Testis (tissue), 3 donors: ENCODE measurements around the gene IGFBP1. TPM values are rescaled to one million over a fixed set of nuclear protein-coding genes. Genes with fewer than 3 reads are reported as not detected.

Experiments
- DNase-seq: peaks from one replicate; pipeline ENCODE4 v3.0.0-alpha.2; 2019
- H3K27ac ChIP-seq, 2 donors: fragments of 200-600 bp; sonication (generic); one replicate each; pipeline ENCODE4 v1.5.1; 2019
- H3K27me3 ChIP-seq: fragments of 200-600 bp; sonication (generic); one replicate; pipeline ENCODE4 v1.5.1; 2019
- H3K36me3 ChIP-seq: fragments of 200-600 bp; sonication (generic); one replicate; pipeline ENCODE4 v1.5.1; 2017; ENCODE audit warnings: low read depth; ENCODE audit errors: missing control alignments
- H3K4me1 ChIP-seq: fragments of 200-600 bp; sonication (generic); one replicate; pipeline ENCODE4 v1.5.1; 2019
- H3K4me3 ChIP-seq, 2 donors: fragments of 200-600 bp; sonication (generic); one replicate each; pipeline ENCODE4 v1.5.1; 2017 to 2019
- H3K9me3 ChIP-seq: fragments of 200-600 bp; sonication (generic); one replicate; pipeline ENCODE4 v1.5.1; 2017
- POLR2A ChIP-seq: fragments of 450-650 bp; IDR thresholded peaks from one replicate; pipeline ENCODE4 v1.6.1; 2017; ENCODE audit warnings: antibody characterized with exemption, mild to moderate bottlenecking, moderate library complexity
- WGBS, 2 donors: methylation state at CpG; one replicate each; pipeline ENCODE4 v1.1.5; 2018; 5-methylcytosine and 5-hydroxymethylcytosine counted together
- intact Hi-C: fragments of 100-400 bp; cut with DNase I; formaldehyde crosslinking; loops from one replicate; pipeline ENCODE4 v1.15.1; 2023; ENCODE audit warnings: low total_unique reads
- polyA plus RNA-seq: library from polyadenylated mRNA; stranded (reverse); fragments of 350-450 nt; fragmentation: Illumina TruSeq; extraction: RNeasy Lipid Tissue Mini Kit (QIAGEN cat#74804); gene quantifications from one replicate; pipeline ENCODE4 v1.2.3, GENCODE V29; 2014; ENCODE audit warnings: low read depth, low replicate concordance; ENCODE audit not compliant: insufficient read depth
- total RNA-seq, 2 donors: library from RNA; depleted of rRNA; stranded (reverse); fragments of >200 nt; gene quantifications; one replicate each; pipeline ENCODE4 v1.2.3, GENCODE V29; 2016
- TF ChIP-seq, protein P1 (sequence below), 3 experiments: fragments of 450-650 bp in 2 of 3; fragments of 200-600 bp in 1 of 3; sonication (generic) in 1 of 3; IDR thresholded peaks; one replicate each; pipeline ENCODE4 v1.5.1; 2016 to 2019; ENCODE audit warnings: antibody characterized with exemption in 3 of 3, mild to moderate bottlenecking in 2 of 3, moderate library complexity in 1 of 3

The IGFBP1 gene
- total and polyA plus RNA-seq, 3 donors from 2014 or later: 0.33 to 0.50 TPM; not detected in 1

DNA sequence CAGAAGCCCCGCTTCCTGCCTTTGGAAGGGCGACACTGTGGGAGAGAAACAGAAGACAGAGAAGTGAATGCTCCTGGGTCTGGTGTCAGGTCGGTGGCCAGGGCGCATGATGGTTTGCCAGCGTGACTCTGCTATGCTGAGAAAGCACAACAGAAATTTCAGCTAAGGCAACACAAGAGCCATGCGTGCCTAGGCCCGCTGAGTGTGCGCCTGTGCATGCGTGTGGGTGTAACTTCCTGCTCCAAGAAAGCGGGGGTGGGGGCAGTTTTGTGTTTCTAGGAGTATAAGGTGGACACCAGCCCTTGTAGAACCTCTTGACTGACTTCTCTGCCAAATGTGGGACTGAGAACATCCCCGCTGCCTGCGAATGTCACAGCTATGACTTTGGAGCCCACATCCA is 26.6 kb downstream of the IGFBP1 start:
- TF ChIP-seq POLR2A: no peak
- TF ChIP-seq, protein P1, sequence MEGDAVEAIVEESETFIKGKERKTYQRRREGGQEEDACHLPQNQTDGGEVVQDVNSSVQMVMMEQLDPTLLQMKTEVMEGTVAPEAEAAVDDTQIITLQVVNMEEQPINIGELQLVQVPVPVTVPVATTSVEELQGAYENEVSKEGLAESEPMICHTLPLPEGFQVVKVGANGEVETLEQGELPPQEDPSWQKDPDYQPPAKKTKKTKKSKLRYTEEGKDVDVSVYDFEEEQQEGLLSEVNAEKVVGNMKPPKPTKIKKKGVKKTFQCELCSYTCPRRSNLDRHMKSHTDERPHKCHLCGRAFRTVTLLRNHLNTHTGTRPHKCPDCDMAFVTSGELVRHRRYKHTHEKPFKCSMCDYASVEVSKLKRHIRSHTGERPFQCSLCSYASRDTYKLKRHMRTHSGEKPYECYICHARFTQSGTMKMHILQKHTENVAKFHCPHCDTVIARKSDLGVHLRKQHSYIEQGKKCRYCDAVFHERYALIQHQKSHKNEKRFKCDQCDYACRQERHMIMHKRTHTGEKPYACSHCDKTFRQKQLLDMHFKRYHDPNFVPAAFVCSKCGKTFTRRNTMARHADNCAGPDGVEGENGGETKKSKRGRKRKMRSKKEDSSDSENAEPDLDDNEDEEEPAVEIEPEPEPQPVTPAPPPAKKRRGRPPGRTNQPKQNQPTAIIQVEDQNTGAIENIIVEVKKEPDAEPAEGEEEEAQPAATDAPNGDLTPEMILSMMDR (IDR thresholded peaks at IDR 0.05): no peak
- Histone ChIP-seq H3K27me3 (no peaks in the 10 kb centered on the region), H3K4me1 (no peaks in the 10 kb centered on the region), H3K9me3 (no peaks in the 10 kb centered on the region), H3K4me3 (no peak overlapping the region), H3K36me3 (no peaks in the 10 kb centered on the region), H3K27ac (no peak overlapping the region)
- DNase-seq: no peak
- 95 to 96% methylated on average over 12 of the region's 12 CpGs for WGBS, 2 donors
- intact Hi-C loops: loop anchor here (10.0 kb wide), 1 partner anchor 1260 kb away; no protein-coding TSS in a partner anchor

DNA sequence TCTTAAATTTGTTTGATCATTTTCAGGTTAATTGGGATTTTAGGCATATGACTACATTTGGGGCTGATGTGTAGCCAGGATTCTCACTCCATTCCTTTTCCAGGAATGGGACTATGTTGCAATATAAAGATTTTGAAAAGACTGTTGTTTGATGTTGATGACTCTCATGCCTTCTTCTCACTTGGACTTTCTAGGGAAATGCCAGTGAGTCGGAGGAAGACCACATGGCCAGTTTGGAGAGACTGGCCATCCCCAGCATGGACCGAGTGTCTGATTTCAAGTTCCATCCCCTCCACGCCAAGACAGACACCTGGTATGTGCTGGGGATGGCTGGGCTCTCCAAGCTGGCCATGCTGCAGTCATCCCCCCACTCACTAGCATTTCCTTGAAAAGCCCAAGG is 27.3 kb downstream of the IGFBP1 start:
- Histone ChIP-seq H3K27me3 (no peaks in the 10 kb centered on the region), H3K36me3 (no peaks in the 10 kb centered on the region), H3K9me3 (no peaks in the 10 kb centered on the region), H3K4me3 (no peak overlapping the region), H3K27ac (no peak overlapping the region), H3K4me1 (no peaks in the 10 kb centered on the region)
- WGBS, 2 donors: 87 to 95% methylated on average over 3 of the region's 3 CpGs
- intact Hi-C loops: loop anchor here (10.0 kb wide), 1 partner anchor 1259 kb away; no protein-coding TSS in a partner anchor
- TF ChIP-seq POLR2A: no peak
- TF ChIP-seq, protein P1 (IDR thresholded peaks at IDR 0.05): no peak
- DNase-seq: no peak

DNA sequence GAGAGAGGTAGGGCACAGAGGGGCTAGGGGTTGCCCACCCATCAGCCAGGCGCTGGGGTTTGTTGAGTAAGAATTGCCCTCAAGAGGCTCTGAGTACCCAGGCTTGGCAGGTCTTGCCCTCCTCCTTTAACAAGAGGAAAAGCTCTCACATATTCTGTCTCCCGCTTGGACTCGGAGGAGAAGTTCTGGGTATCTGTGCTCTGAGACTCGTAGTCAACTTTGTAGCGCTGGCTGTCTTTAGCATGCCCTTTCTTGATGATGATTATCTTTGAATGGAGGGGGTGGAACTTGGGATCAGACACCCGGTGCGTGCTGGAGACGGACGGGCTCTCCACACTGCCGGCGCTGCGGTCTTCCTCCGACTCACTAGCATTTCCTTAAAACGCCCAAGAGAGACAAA is 28.8 kb downstream of the IGFBP1 start:
- DNase-seq: no peak
- Histone ChIP-seq H3K36me3 (no peaks in the 10 kb centered on the region), H3K9me3 (no peaks in the 10 kb centered on the region), H3K4me1 (peaks cover 5% of the 10 kb centered on the region), H3K27ac (no peak overlapping the region), H3K4me3 (no peak overlapping the region), H3K27me3 (no peaks in the 10 kb centered on the region)
- WGBS, 2 donors: 55 to 75% methylated on average over 10 to 14 of the region's 14 CpGs
- intact Hi-C loops: loop anchor here (10.0 kb wide), 1 partner anchor 1258 kb away; no protein-coding TSS in a partner anchor
- TF ChIP-seq POLR2A: no peak
- TF ChIP-seq, protein P1 (IDR thresholded peaks at IDR 0.05): no peak

DNA sequence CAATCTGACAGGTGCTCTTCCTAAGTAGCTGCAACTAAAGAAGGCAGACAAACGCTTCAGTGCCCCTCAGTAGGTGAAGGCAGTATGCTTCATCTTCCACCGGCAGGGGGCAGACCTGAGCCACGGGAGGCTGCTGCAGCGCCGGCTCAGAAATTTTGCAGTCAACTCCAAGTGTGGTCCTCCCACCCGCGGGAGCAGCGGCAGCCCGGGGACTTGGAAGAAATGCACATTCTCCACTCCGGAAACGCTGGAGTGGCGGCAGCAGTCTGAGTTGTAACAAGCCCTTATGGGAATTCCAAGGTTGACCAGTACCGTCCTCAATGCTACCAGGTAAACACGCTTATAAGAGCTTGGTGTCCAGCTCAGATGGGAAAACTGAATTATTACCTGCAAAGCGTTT is 29.4 kb downstream of the IGFBP1 start:
- no peaks in the 10 kb centered on the region for H3K36me3 ChIP-seq
- no peak overlapping the region for H3K27ac ChIP-seq
- no peaks in the 10 kb centered on the region for H3K9me3 ChIP-seq
- no peak overlapping the region for H3K4me3 ChIP-seq
- DNase-seq: peak; percentile 87
- intact Hi-C loops: loop anchor here (10.0 kb wide), 1 partner anchor 1257 kb away; no protein-coding TSS in a partner anchor
- peaks cover 5% of the 10 kb centered on the region for H3K4me1 ChIP-seq
- 0 to 5% methylated on average over 2 to 15 of the region's 15 CpGs for WGBS, 2 donors
- TF ChIP-seq, protein P1 (IDR thresholded peaks at IDR 0.05): peak; percentile 87 to 98 (median 88)
- TF ChIP-seq POLR2A: no peak
- H3K27me3 ChIP-seq: no peaks in the 10 kb centered on the region

DNA sequence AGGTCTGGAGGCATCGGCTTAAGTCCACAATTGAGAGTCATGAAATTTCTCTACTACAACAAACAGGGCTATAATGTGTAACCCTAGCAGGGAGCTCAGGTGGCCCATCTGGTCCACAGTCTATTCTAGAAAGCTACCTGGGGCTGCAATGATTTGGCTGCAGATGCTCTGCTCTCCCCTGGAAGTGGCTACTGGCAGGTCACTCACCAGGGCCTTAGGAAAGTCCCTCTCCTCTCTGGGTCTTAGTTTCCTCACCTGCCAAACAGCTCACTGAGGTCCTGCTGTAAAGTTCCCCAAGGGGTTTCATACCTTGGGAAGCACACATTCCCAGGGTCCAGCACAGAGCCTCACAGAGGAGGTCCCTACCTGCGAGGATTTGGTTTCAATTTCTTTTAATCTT is 30.3 kb downstream of the IGFBP1 start:
- Histone ChIP-seq H3K27me3 (no peaks in the 10 kb centered on the region), H3K4me1 (peaks cover 5% of the 10 kb centered on the region), H3K36me3 (no peaks in the 10 kb centered on the region), H3K4me3 (no peak overlapping the region), H3K9me3 (no peaks in the 10 kb centered on the region), H3K27ac (no peak overlapping the region)
- intact Hi-C loops: loop anchor here (10.0 kb wide), 1 partner anchor 1256 kb away; no protein-coding TSS in a partner anchor
- no peak for DNase-seq
- 82 to 84% methylated on average over 2 of the region's 2 CpGs for WGBS, 2 donors
- TF ChIP-seq, protein P1 (IDR thresholded peaks at IDR 0.05): no peak
- TF ChIP-seq POLR2A: no peak
